ENCODE measurements around the gene CYS1.

DNA sequence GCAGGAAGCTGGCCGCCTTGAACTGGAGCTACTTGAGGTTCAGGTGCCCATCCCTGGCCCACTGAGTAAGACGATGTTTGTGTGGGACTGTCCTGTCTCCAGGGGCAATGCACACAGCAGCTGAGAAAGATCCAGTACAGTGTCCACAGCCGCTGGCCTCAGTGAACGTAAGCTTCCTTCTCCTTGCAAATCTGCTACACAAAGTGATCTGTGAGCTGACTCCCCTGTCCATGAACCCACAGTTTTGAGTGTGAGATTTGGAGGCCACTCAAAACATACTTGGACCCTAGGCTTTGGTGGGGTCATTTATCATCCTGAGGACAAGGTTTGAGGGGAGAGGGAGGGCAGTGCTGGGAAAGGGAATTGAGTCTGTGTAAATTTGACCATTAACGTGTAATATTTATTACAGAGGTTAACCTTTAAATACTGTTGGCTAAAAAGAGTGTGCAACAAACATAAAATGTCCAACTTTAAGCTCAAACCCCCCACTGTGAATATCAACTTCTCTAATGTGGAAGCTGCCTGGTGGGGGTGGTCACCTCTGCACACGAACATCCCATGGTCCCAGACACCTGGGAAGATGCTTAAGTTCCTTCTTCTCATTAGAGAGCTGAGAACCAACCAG, 4.9 kb upstream of the CYS1 start:
- TF ChIP-seq, protein P1, sequence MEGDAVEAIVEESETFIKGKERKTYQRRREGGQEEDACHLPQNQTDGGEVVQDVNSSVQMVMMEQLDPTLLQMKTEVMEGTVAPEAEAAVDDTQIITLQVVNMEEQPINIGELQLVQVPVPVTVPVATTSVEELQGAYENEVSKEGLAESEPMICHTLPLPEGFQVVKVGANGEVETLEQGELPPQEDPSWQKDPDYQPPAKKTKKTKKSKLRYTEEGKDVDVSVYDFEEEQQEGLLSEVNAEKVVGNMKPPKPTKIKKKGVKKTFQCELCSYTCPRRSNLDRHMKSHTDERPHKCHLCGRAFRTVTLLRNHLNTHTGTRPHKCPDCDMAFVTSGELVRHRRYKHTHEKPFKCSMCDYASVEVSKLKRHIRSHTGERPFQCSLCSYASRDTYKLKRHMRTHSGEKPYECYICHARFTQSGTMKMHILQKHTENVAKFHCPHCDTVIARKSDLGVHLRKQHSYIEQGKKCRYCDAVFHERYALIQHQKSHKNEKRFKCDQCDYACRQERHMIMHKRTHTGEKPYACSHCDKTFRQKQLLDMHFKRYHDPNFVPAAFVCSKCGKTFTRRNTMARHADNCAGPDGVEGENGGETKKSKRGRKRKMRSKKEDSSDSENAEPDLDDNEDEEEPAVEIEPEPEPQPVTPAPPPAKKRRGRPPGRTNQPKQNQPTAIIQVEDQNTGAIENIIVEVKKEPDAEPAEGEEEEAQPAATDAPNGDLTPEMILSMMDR (IDR thresholded peaks at IDR 0.05): no peak
- no peak for TF ChIP-seq POLR2A (IDR thresholded peaks at IDR 0.05)
